ENCODE results near the gene P2RY2.

P2RY2 gene

DNA sequence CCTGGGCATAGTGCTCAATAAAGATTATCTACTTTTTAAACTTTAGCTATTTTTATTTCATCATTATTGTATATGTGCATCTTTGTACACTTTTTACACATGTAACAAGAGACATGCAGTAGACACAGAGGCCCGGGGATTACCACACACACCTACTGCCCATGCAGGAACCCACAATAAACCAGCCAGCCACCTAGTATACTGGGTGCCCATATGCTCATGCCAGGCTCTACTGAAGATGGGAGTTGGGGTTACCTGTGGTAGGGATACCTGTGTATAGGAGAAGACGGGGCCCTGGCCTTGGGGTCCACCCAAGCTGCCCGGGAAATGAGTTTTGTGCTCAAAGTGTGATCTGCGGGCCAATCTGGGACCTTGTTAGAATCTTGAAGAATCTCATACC lies 31.2 kb upstream of the P2RY2 start:
- in situ Hi-C loops (cut with HindIII; ENCODE audit: low sequenced_read_pairs): no loop called here
- TF ChIP-seq, protein P1, sequence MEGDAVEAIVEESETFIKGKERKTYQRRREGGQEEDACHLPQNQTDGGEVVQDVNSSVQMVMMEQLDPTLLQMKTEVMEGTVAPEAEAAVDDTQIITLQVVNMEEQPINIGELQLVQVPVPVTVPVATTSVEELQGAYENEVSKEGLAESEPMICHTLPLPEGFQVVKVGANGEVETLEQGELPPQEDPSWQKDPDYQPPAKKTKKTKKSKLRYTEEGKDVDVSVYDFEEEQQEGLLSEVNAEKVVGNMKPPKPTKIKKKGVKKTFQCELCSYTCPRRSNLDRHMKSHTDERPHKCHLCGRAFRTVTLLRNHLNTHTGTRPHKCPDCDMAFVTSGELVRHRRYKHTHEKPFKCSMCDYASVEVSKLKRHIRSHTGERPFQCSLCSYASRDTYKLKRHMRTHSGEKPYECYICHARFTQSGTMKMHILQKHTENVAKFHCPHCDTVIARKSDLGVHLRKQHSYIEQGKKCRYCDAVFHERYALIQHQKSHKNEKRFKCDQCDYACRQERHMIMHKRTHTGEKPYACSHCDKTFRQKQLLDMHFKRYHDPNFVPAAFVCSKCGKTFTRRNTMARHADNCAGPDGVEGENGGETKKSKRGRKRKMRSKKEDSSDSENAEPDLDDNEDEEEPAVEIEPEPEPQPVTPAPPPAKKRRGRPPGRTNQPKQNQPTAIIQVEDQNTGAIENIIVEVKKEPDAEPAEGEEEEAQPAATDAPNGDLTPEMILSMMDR (IDR thresholded peaks at IDR 0.05; ENCODE audit: low read depth, low read length): no peak
- no peak for DNase-seq (ENCODE audit: low read depth, low spot score)

DNA sequence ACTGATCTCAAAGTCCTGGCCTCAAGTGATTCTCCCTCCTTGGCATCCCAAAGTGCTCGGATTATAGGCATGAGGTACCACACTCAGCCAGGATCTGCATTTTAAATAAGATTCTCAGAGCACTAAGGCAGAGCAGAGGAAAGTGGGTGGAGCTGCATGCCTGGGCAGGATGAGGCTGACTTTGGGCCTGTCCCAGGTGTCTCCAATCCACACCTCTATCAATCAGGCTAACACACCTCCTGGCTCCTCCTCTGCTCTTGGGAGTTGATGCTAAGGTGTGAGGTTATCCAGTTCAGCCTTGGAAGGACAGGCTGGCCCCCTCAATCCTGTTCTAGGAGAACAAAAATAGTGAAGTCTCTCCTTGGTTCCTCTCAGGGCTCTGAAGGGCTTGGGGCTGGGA lies 30.2 kb upstream of the P2RY2 start:
- DNase-seq (ENCODE audit: low read depth, low spot score): no peak
- H3K4me3 ChIP-seq (ENCODE audit: low read depth, low read length): no peak overlapping the region
- TF ChIP-seq, protein P1 (IDR thresholded peaks at IDR 0.05; ENCODE audit: low read depth, low read length): no peak
- in situ Hi-C loops (cut with HindIII; ENCODE audit: low sequenced_read_pairs): no loop called here

More for the DNA sequence above, 31.2 kb upstream of the P2RY2 start:
- no peak overlapping the region for H3K4me3 ChIP-seq (ENCODE audit: low read depth, low read length)

DNA sequence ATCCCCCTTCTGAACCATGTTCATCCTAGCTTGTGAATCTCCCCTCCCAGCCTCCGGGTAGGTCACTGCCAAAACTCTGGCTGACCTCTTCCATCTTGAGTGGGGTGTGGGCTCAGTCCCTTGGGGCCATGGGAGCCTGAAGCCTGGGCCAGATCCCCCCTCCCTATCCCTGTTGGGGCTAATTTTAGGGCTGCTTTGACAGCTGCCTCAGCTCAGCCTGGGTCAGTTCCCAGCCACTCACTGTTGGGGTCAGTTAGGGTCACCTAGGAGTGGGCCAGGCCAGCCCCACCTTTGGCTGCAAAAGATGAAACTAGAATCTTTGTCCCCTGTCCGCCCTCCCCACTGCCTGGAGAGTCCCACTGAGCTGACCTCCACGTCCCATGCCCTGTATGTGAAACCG lies 29.8 kb upstream of the P2RY2 start:
- no peak for DNase-seq (ENCODE audit: low read depth, low spot score)
- in situ Hi-C loops (cut with HindIII; ENCODE audit: low sequenced_read_pairs): no loop called here
- no peak overlapping the region for H3K4me3 ChIP-seq (ENCODE audit: low read depth, low read length)
- TF ChIP-seq, protein P1 (IDR thresholded peaks at IDR 0.05; ENCODE audit: low read depth, low read length): no peak

DNA sequence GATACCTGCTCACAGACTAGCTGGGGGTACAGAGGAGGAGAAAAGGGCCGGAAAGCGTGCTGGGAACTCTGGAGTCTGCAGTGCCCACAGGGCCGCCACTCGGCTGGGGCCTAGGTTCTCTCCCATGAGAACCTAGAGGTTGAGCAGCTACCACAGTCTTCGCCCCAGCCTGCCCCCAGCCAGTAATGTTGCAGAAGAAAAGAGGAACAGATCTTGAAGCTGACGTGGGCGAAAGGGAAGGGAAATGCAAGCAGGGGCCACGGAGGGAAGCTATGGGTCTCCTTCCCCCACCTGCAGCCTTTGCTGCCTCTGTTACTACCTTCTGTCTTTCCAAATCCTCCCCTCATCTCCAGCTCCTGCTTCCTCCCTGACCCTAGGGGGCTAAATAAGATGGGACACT lies 28.8 kb upstream of the P2RY2 start:
- in situ Hi-C loops (cut with HindIII; ENCODE audit: low sequenced_read_pairs): no loop called here
- TF ChIP-seq, protein P1 (IDR thresholded peaks at IDR 0.05; ENCODE audit: low read depth, low read length): no peak
- no peak overlapping the region for H3K4me3 ChIP-seq (ENCODE audit: low read depth, low read length)
- no peak for DNase-seq (ENCODE audit: low read depth, low spot score)

DNA sequence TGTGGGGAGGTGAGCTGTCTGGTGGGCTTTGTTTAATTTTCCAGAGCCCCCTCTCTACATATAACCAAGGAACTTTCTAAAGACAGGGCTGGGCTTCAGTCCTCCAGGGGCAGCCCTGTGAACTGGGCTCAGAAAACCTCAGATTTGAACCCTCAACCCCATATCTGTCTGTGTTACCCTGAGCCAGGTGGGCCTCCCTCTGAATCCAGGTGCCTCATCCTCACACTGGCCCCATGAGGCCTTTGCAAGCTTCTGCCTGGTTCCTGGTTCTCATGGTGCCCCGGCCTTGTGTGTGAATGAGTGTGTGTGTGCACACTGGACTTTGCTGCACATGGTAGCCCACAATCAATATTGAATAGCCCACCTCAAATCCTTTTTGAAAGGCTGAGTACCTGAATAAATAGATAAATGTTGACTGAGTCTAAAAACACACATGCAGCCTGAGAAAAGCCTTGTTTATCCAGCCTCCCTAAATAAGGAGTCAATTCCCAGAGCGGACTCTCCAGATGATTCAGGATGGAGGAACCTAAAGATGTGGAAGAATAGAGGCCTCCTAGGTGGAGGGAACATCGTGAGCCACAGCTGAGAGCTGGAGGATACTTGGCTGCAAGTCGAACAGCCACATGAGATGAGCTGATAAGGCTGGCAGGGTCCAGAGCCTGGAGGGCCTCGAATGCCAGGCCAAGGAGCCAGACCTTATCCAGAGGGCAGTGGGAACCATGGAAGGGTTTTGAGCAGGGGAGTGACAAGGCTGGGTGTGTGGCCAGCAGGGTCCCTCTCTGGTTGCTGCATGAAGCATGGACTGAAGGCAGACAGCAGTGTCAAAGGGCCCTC lies 28.1 kb upstream of the P2RY2 start:
- DNase-seq (ENCODE audit: low read depth, low spot score): no peak
- TF ChIP-seq, protein P1 (IDR thresholded peaks at IDR 0.05; ENCODE audit: low read depth, low read length): no peak
- no peak overlapping the region for H3K4me3 ChIP-seq (ENCODE audit: low read depth, low read length)
- in situ Hi-C loops (cut with HindIII; ENCODE audit: low sequenced_read_pairs): no loop called here

DNA sequence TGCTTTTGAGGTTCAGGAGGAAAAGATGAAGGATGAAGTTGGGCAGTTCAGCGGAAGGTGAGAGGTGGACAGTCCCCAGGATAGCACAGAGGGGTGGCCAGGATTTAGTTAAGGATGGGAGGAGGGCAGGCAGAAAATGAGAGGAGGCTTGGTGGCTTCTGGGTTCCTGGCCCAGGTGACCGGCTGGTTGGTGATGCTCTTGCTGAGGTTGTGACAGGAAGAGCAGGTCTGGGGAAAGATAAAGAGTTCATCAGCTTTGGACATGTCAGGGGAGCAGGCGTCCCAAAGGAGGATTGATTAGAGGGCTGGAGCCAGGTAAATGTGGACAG lies 27.6 kb upstream of the P2RY2 start:
- in situ Hi-C loops (cut with HindIII; ENCODE audit: low sequenced_read_pairs): no loop called here
- no peak overlapping the region for H3K4me3 ChIP-seq (ENCODE audit: low read depth, low read length)
- TF ChIP-seq, protein P1 (IDR thresholded peaks at IDR 0.05; ENCODE audit: low read depth, low read length): no peak

More for the DNA sequence above, 27.6 kb upstream of the P2RY2 start:
- DNase-seq (ENCODE audit: low read depth, low spot score): no peak
